ENCODE measurements around the gene NAV2.

The NAV2 gene

GRCh38 chr11:19827399-19828135, 114.9 kb downstream of the NAV2 start:
- no peak for TF ChIP-seq CTCF (IDR thresholded peaks at IDR 0.05; ENCODE audit: control insufficient read depth, extremely low read depth, insufficient read depth)
- no peak overlapping the region for H3K4me3 ChIP-seq (ENCODE audit: low read depth, low read length)
- DNase-seq (ENCODE audit: low read depth): no peak

GRCh38 chr11:19828382-19829108, 115.9 kb downstream of the NAV2 start:
- TF ChIP-seq CTCF (IDR thresholded peaks at IDR 0.05; ENCODE audit: control insufficient read depth, extremely low read depth, insufficient read depth): no peak
- DNase-seq (ENCODE audit: low read depth): no peak
- H3K4me3 ChIP-seq (ENCODE audit: low read depth, low read length): no peak overlapping the region

- no peak for TF ChIP-seq CTCF (IDR thresholded peaks at IDR 0.05; ENCODE audit: control insufficient read depth, extremely low read depth, insufficient read depth)
- peak; percentile 91 for DNase-seq (ENCODE audit: low read depth)
- no peak overlapping the region for H3K4me3 ChIP-seq (ENCODE audit: low read depth, low read length)
These were observed 116.6 kb downstream of the NAV2 start for GRCh38 chr11:19829109-19829837.

- TF ChIP-seq CTCF (IDR thresholded peaks at IDR 0.05; ENCODE audit: control insufficient read depth, extremely low read depth, insufficient read depth): no peak
- no peak overlapping the region for H3K4me3 ChIP-seq (ENCODE audit: low read depth, low read length)
- no peak for DNase-seq (ENCODE audit: low read depth)
These were observed 119.6 kb downstream of the NAV2 start for GRCh38 chr11:19832086-19832750.

GRCh38 chr11:19832901-19833300, 120.3 kb downstream of the NAV2 start:
- no peak for TF ChIP-seq CTCF (IDR thresholded peaks at IDR 0.05; ENCODE audit: control insufficient read depth, extremely low read depth, insufficient read depth)
- DNase-seq (ENCODE audit: low read depth): no peak
- no peak overlapping the region for H3K4me3 ChIP-seq (ENCODE audit: low read depth, low read length)

GRCh38 chr11:19834771-19835170, 122.1 kb downstream of the NAV2 start:
- TF ChIP-seq CTCF (IDR thresholded peaks at IDR 0.05; ENCODE audit: control insufficient read depth, extremely low read depth, insufficient read depth): no peak
- DNase-seq (ENCODE audit: low read depth): no peak
- no peak overlapping the region for H3K4me3 ChIP-seq (ENCODE audit: low read depth, low read length)
